Gastroesophageal sphincter (tissue), 4 donors: ENCODE data around the gene AQR. TPM values are rescaled to one million over a fixed set of nuclear protein-coding genes. Genes with fewer than 3 reads are reported as not detected.
"Not testable (repeated sequence)": the region's sequence is repeated elsewhere in the genome, so short reads cannot be mapped to it uniquely, and the experiment has no call there.

ENCODE experiments used
- ATAC-seq: fragments of 150-250 bp; one replicate; pipeline ENCODE4 v1.9.1; 2016; ENCODE audit warnings: mild to moderate bottlenecking, moderate library complexity
- H3K27ac ChIP-seq, 4 donors: fragments of 200-600 bp; sonication (generic) in 3 of 4; 1 replicate in 3 of 4; 2 replicates in 1 of 4; pipeline ENCODE4 v1.5.1; 2016 to 2019
- H3K27me3 ChIP-seq: fragments of 200-600 bp; sonication (generic); one replicate; pipeline ENCODE4 v1.5.1; 2019
- H3K36me3 ChIP-seq, 2 donors: fragments of 200-600 bp; sonication (generic); one replicate each; pipeline ENCODE4 v1.5.1; 2019; ENCODE audit warnings: control low read depth in 1 of 2
- H3K4me1 ChIP-seq, 3 donors: fragments of 200-600 bp; sonication (generic); 1 replicate in 2 of 3; 2 replicates in 1 of 3; pipeline ENCODE4 v1.5.1; 2016 to 2019; ENCODE audit warnings: control low read depth in 2 of 3
- H3K4me3 ChIP-seq, 2 donors: fragments of 200-600 bp; sonication (generic); one replicate each; pipeline ENCODE4 v1.5.1; 2019; ENCODE audit warnings: mild to moderate bottlenecking in 1 of 2, moderate library complexity in 1 of 2
- H3K9me3 ChIP-seq, 3 donors: fragments of 200-600 bp; sonication (generic); one replicate each; pipeline ENCODE4 v1.5.1; 2017 to 2019; ENCODE audit warnings: control low read depth in 2 of 3
- CTCF ChIP-seq, 4 experiments: fragments of 200-600 bp in 2 of 4; fragments of 450-650 bp in 2 of 4; sonication (generic) in 1 of 4; IDR thresholded peaks; one replicate each; pipeline ENCODE4 v1.5.1; 2017 to 2019; ENCODE audit warnings: antibody characterized with exemption in 4 of 4, mild to moderate bottlenecking in 2 of 4, moderate library complexity in 2 of 4
- EP300 ChIP-seq: sonication (generic); formaldehyde crosslinking; IDR thresholded peaks from one replicate; pipeline ENCODE4 v1.6.1; 2017; ENCODE audit warnings: antibody characterized with exemption, mild to moderate bottlenecking
- POLR2A ChIP-seq, 2 donors: fragments of 450-650 bp; IDR thresholded peaks; one replicate each; pipeline ENCODE4 v1.6.1; 2017; ENCODE audit warnings: antibody characterized with exemption in 2 of 2, mild to moderate bottlenecking in 2 of 2, moderate library complexity in 1 of 2
- POLR2AphosphoS5 ChIP-seq: sonication (generic); formaldehyde crosslinking; IDR thresholded peaks from one replicate; pipeline ENCODE4 v1.6.1; 2017; ENCODE audit warnings: antibody characterized with exemption
- WGBS, 2 donors: methylation state at CpG; one replicate each; pipeline ENCODE4 v1.1.5; 2018; ENCODE audit warnings: low coverage in 1 of 2; 5-methylcytosine and 5-hydroxymethylcytosine counted together
- total RNA-seq, 4 donors: library from RNA; depleted of rRNA; stranded (reverse); fragments of >200 nt; gene quantifications; one replicate each; pipeline ENCODE4 v1.1.0, GENCODE V29; 2016

The AQR gene
- total RNA-seq, 4 donors from 2014 or later, result 16.4 to 26.9 (median 24.7) TPM

- no peak for ATAC-seq
- Histone ChIP-seq H3K9me3 (no peaks in the 10 kb centered on the region), H3K4me1 (no peaks in the 10 kb centered on the region), H3K36me3 (no peaks in the 10 kb centered on the region), H3K27ac (no peak overlapping the region), H3K4me3 (no peak overlapping the region), H3K27me3 (no peaks in the 10 kb centered on the region)
- 62 to 67% methylated on average over 1 to 3 of the region's 3 CpGs for WGBS, 2 donors
- TF ChIP-seq POLR2A (IDR thresholded peaks at IDR 0.05) (no peak), POLR2AphosphoS5 (no peak), CTCF (IDR thresholded peaks at IDR 0.05) (no peak), EP300 (no peak)
These were observed 155.9 kb downstream of the AQR start for GRCh38 chr15:34813446-34814190.

GRCh38 chr15:34812868-34813365, 156.6 kb downstream of the AQR start:
- WGBS, 2 donors, result 21 to 61% methylated on average over 2 to 4 of the region's 9 CpGs
- H3K4me3 ChIP-seq, H3K9me3 ChIP-seq, H3K27ac ChIP-seq, H3K36me3 ChIP-seq, ATAC-seq, H3K27me3 ChIP-seq, H3K4me1 ChIP-seq: not testable (repeated sequence)

GRCh38 chr15:34812369-34812768, 157.2 kb downstream of the AQR start:
- ATAC-seq, result no peak
- Histone ChIP-seq H3K36me3 (no peaks in the 10 kb centered on the region), H3K27me3 (no peaks in the 10 kb centered on the region), H3K9me3 (no peaks in the 10 kb centered on the region), H3K4me1 (no peaks in the 10 kb centered on the region), H3K27ac (no peak overlapping the region), H3K4me3 (no peak overlapping the region)
- no peak for TF ChIP-seq CTCF (IDR thresholded peaks at IDR 0.05)
- no peak for TF ChIP-seq POLR2AphosphoS5
- TF ChIP-seq EP300, result no peak
- TF ChIP-seq POLR2A (IDR thresholded peaks at IDR 0.05), result no peak
- 54 to 55% methylated on average over 1 of the region's 1 CpG for WGBS, 2 donors

- Histone ChIP-seq H3K4me1 (no peaks in the 10 kb centered on the region), H3K27me3 (no peaks in the 10 kb centered on the region), H3K27ac (no peak overlapping the region), H3K9me3 (no peaks in the 10 kb centered on the region), H3K36me3 (no peaks in the 10 kb centered on the region), H3K4me3 (no peak overlapping the region)
- WGBS, 2 donors, result 78 to 88% methylated on average over 3 to 4 of the region's 5 CpGs
- ATAC-seq, result no peak
- no peak for TF ChIP-seq CTCF (IDR thresholded peaks at IDR 0.05)
- no peak for TF ChIP-seq EP300
- no peak for TF ChIP-seq POLR2A (IDR thresholded peaks at IDR 0.05)
- TF ChIP-seq POLR2AphosphoS5, result peak; percentile 29
These were observed 159.0 kb downstream of the AQR start for GRCh38 chr15:34810443-34811129.

GRCh38 chr15:34809186-34809585, 160.4 kb downstream of the AQR start:
- TF ChIP-seq POLR2AphosphoS5 (no peak), CTCF (IDR thresholded peaks at IDR 0.05) (no peak)
- Histone ChIP-seq H3K36me3 (no peaks in the 10 kb centered on the region), H3K27me3 (no peaks in the 10 kb centered on the region), H3K4me1 (no peaks in the 10 kb centered on the region), H3K4me3 (no peak overlapping the region), H3K27ac (no peak overlapping the region), H3K9me3 (no peaks in the 10 kb centered on the region)
- no peak for ATAC-seq
- 63 to 66% methylated on average over 3 of the region's 3 CpGs for WGBS, 2 donors
